Activated T-helper 17 cell treated with anti-CD3 and anti-CD28 coated beads, Interleukin-2, amount 50 U/mL, for 72 hours (primary cell): Measurements from ENCODE around the gene TNFAIP8. TPM values are rescaled to one million over a fixed set of nuclear protein-coding genes. Genes with fewer than 3 reads are reported as not detected.
A peak's percentile ranks its signal among the peaks of the same experiment; 100 is the strongest.

Source experiments
- ATAC-seq: fragments of 150-1000 bp; cut with Tn5 transposase; replicated peaks from 2 replicates; pipeline ENCODE4 v1.10.0; 2021; ENCODE audit warnings: mild to moderate bottlenecking, moderate library complexity
- H3K27ac Mint-ChIP-seq: one replicate; pipeline ENCODE4 v1.8.0; 2022; ENCODE audit warnings: mixed read lengths
- H3K27me3 Mint-ChIP-seq: one replicate; pipeline ENCODE4 v1.8.0; 2022; ENCODE audit warnings: mixed read lengths
- H3K36me3 Mint-ChIP-seq: one replicate; pipeline ENCODE4 v1.8.0; 2022; ENCODE audit warnings: low read depth, mild to moderate bottlenecking, mixed read lengths
- H3K4me1 Mint-ChIP-seq: one replicate; pipeline ENCODE4 v1.8.0; 2022; ENCODE audit warnings: mixed read lengths
- H3K4me3 Mint-ChIP-seq: one replicate; pipeline ENCODE4 v1.8.0; 2022; ENCODE audit warnings: mild to moderate bottlenecking, mixed read lengths
- H3K9me3 Mint-ChIP-seq: one replicate; pipeline ENCODE4 v1.8.0; 2022; ENCODE audit warnings: mixed read lengths
- total RNA-seq, 2 donors: library from RNA; stranded (reverse); gene quantifications; one replicate each; pipeline ENCODE4 v1.2.3, GENCODE V29; 2022

The TNFAIP8 gene
- total RNA-seq, 2 donors from 2014 or later: 129 to 170 TPM

DNA sequence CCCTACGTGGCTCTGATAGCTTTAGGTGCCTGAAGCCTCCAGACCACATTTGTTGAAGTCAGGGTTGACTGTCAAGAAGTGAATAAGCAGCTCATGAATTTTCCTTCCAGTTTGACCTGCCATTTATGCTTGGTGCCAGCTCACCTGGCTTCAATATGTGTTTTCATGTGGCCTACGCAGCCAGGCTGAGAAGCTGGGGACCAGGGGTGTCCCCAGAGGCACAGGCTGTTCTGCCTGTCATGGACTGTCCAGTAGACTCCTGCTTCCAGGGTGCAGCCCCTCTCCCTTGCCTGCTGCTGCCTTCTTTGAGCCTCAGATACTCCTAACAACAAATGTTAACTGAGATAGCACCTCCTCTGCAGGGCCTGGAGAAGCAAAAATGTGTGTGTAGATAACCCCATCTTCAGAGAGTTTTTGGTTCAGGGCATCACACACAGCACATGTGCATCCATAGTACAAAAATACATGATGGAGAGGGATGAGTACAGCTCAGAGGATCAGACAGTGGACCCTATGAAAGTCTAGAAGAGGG lies 5.8 kb downstream of the TNFAIP8 start:
- Mint-ChIP-seq H3K27me3 (no peaks in the 10 kb centered on the region), H3K4me3 (peak overlapping the region; percentile 85), H3K4me1 (peaks cover 73% of the 10 kb centered on the region), H3K9me3 (no peaks in the 10 kb centered on the region), H3K36me3 (peaks cover 100% of the 10 kb centered on the region), H3K27ac (peak overlapping the region; percentile 92)
- peak; percentile 3 for ATAC-seq

DNA sequence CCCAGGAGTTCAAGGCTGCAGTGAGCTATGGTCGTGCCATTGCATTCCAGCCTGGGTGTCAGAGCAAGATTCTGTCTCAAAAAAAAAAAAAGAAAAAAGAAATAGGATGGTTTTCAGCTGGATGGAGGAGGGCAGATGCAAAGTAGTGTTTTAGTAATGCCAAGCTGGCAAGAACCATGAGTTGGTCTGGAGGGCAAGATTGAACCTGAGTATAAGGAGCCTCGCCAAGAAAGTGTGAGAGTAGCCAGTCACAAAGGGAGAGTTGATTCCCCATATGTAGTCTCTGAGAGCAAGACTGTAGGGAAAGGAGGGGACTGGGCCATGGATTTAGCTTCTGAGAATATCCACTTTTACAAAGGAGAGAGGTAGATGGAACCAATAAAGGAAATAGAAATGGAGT lies 6.9 kb downstream of the TNFAIP8 start:
- no peaks in the 10 kb centered on the region for H3K27me3 Mint-ChIP-seq
- H3K9me3 Mint-ChIP-seq: no peaks in the 10 kb centered on the region
- peak overlapping the region; percentile 85 for H3K4me3 Mint-ChIP-seq
- ATAC-seq: no peak
- H3K4me1 Mint-ChIP-seq: peaks cover 82% of the 10 kb centered on the region
- peak overlapping the region; percentile 92 for H3K27ac Mint-ChIP-seq
- peaks cover 100% of the 10 kb centered on the region for H3K36me3 Mint-ChIP-seq

DNA sequence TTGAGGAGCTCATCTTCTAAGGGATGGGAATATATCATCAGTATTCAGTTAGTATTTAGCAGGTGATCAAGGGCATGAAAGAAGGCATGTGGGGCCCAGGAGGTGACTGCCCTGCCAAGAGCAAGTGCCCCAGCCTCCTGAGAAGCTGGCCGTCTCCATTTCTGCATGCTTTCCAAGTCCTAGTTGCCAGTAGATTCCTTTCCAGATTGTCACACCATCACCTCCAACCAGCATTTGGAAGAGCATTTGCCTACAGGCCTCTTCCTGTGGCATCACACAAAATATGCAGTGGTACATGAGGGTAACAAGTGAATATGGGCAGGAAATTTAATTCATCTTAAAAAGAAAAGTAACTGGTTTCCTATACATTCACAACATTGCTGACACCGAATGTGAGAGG lies 7.5 kb downstream of the TNFAIP8 start:
- peaks cover 87% of the 10 kb centered on the region for H3K4me1 Mint-ChIP-seq
- no peak for ATAC-seq
- H3K9me3 Mint-ChIP-seq: no peaks in the 10 kb centered on the region
- peak overlapping the region; percentile 85 for H3K4me3 Mint-ChIP-seq
- H3K36me3 Mint-ChIP-seq: peaks cover 100% of the 10 kb centered on the region
- H3K27ac Mint-ChIP-seq: peak overlapping the region; percentile 92
- no peaks in the 10 kb centered on the region for H3K27me3 Mint-ChIP-seq

DNA sequence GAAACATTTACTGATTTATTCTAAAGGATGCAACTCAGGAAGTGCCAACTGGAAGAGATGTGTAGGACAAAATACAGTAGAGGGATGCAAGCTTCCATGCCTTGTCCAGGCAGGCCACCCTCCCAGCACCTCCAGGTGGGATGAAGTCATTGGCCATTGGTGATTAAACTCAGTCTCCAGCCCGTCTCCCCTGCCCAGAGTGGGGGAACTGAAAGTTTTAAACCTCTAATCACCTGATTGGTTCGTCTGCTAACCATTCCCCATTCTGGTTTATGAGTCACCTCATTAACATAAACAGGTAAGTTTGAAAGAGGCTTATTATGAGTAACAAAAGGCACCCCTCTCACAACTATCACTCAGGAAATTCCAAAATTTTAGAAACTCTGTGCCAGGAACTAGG lies 8.1 kb downstream of the TNFAIP8 start:
- Mint-ChIP-seq H3K4me1 (peaks cover 87% of the 10 kb centered on the region), H3K9me3 (no peaks in the 10 kb centered on the region), H3K27me3 (no peaks in the 10 kb centered on the region), H3K27ac (peak overlapping the region; percentile 92), H3K36me3 (peaks cover 100% of the 10 kb centered on the region), H3K4me3 (peak overlapping the region; percentile 85)
- ATAC-seq: peak; percentile 20

DNA sequence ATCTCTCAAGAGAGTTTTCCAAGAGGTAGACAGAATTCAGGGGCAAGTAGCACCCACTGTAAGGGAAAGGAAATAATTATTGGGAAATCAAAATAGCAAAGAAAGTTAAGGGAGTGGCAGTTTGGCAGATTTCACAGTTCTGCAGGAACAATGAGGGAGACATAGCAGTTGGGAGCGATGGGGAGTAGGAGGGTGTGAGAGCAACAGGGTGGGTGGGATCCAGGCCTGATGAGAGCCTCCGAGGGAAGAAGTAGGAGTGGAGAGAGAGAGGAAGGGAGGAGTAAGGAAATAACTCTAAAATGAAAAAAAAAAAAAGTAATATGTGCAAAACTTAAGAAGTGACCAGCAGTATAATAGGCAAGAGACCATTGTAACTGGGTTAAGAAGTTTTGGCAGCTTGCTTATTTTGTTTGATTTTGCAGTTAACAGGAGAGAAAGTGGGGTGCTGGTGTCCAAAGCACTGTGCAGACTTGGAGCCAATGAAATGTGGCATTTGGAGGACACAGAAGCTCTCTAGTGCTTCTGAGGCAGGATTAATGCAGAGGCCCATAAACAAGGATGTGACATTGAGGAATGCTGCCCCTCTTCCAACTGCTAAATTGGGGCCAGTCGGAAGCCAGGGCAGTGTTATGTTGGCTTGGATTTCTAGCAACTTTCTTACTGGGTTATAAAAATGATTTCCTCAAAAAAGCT lies 10.2 kb downstream of the TNFAIP8 start:
- H3K36me3 Mint-ChIP-seq: peaks cover 100% of the 10 kb centered on the region
- ATAC-seq: no peak
- H3K4me3 Mint-ChIP-seq: peak overlapping the region; percentile 85
- H3K27me3 Mint-ChIP-seq: no peaks in the 10 kb centered on the region
- peak overlapping the region; percentile 88 for H3K27ac Mint-ChIP-seq
- peaks cover 72% of the 10 kb centered on the region for H3K4me1 Mint-ChIP-seq
- H3K9me3 Mint-ChIP-seq: no peaks in the 10 kb centered on the region

DNA sequence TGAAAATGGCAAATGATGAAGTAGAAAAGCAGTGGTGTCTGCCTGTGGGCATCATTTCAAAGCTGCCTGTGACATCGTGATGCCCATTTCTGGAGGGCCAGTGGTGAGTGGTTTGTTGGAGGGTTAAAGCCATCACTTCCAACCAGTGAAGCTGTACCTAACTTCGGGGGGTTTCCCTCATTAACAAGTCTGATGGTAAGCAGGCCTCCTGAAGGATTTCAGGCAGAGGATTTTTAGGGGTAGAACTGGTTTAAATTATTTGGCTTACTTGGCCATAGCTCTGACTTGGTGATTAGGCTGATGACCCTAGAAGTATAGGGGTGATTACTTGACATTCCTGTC lies 10.7 kb downstream of the TNFAIP8 start:
- Mint-ChIP-seq H3K4me3 (peak overlapping the region; percentile 85), H3K9me3 (no peaks in the 10 kb centered on the region), H3K4me1 (peaks cover 67% of the 10 kb centered on the region), H3K27me3 (no peaks in the 10 kb centered on the region), H3K27ac (peak overlapping the region; percentile 88), H3K36me3 (peaks cover 100% of the 10 kb centered on the region)
- peak; percentile 44 for ATAC-seq

DNA sequence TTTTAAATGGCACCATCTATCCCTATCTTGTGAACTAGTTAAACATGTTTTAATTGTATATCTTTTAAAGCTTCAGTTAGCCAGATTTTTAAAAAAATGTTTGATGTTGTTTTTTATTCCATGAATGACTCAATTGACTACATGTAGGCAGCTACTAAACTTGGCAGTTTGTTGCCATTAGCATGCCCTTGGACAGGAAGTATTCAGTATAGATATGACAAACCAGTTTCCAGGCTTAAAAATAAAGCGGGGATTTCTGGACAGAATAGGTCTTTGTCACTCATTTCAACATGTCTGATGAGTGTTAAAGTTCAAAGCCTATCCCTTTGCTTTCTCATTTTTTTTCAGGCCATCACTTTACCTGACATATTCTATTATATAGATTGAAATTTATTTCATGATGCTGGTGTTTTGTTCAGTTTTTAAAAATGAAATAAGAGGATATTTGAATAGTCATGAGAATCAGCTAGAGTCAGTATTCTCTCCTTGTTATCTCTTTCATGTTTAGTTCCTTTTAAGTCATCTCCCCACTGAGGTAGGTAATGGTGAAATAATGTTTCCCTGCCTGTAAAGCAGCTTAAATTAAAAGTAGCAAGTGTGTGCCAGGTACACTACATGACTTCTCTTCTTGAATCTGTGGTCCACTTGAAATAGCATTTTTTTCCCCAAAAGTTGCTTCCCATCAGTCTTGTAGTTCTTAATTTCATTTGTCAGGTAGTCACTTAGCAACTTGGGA lies 11.9 kb downstream of the TNFAIP8 start:
- Mint-ChIP-seq H3K36me3 (peaks cover 95% of the 10 kb centered on the region), H3K9me3 (no peaks in the 10 kb centered on the region), H3K4me1 (peaks cover 57% of the 10 kb centered on the region), H3K27me3 (no peaks in the 10 kb centered on the region), H3K27ac (peak overlapping the region; percentile 88), H3K4me3 (peak overlapping the region; percentile 85)
- peak; percentile 77 for ATAC-seq

DNA sequence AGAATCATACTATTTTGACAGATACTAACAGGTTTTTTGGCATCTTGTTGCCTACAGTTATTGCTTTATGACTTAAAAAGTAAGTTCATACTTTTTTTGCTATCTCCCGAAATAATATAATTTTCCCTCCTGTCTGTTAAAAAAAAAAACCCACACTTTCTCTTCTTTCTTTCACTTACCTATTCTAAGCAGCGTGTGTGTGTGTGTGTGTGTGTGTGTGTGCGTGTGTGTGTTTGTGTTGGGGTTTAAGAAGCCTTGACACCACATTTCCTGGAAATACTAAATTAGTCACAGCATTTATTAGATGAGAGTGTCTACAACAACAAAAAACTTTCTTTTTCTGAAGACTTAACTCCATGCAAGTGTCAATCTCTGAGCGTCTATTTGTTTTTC lies 12.4 kb downstream of the TNFAIP8 start:
- Mint-ChIP-seq H3K4me3 (peak overlapping the region; percentile 85), H3K27ac (peak overlapping the region; percentile 88), H3K4me1 (peaks cover 56% of the 10 kb centered on the region), H3K27me3 (no peaks in the 10 kb centered on the region), H3K36me3 (peaks cover 95% of the 10 kb centered on the region), H3K9me3 (no peaks in the 10 kb centered on the region)
- ATAC-seq: peak; percentile 27

DNA sequence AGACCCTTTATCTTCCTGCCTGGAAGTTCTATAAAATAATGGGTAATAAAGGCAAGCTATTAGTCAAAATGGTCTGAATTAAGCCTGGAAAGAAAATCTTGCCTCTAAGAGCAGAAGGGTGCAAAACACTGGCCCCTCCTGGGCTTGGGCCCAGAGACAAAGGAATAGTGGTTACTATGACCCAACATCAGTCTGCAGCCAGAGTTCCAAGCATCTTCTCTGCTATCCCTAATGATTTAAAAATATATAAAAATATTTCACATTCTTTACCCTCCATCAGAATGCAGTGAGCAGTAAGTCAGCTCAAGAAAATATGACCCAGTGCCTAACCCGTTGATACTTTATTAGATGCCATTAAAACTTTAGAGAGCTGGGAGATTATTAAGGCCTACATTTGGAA lies 14.7 kb downstream of the TNFAIP8 start:
- Mint-ChIP-seq H3K27ac (peak overlapping the region; percentile 88), H3K4me1 (peaks cover 55% of the 10 kb centered on the region), H3K36me3 (peaks cover 94% of the 10 kb centered on the region), H3K9me3 (no peaks in the 10 kb centered on the region), H3K27me3 (no peaks in the 10 kb centered on the region), H3K4me3 (peak overlapping the region; percentile 85)
- no peak for ATAC-seq

DNA sequence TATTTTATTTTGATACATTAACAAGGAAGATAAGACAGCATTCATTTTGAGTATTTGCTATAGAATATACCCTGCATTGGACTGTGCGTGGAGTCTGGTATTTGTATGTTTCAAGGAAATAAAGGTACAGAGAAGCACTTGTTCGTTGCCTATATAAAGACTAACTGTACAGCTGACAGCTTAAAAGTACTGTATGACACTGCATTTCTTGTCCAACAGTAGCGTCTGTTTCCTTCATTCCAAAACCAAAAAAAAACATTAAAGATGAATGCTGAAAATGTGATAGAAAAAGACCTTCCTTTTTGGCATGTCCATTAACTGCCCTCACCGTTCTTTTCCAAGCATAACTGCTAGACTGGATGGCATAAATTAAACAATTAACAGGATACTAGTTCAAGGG lies 15.3 kb downstream of the TNFAIP8 start:
- no peak for ATAC-seq
- Mint-ChIP-seq H3K36me3 (peaks cover 94% of the 10 kb centered on the region), H3K27ac (peak overlapping the region; percentile 88), H3K4me1 (peaks cover 48% of the 10 kb centered on the region), H3K9me3 (no peaks in the 10 kb centered on the region), H3K27me3 (no peaks in the 10 kb centered on the region), H3K4me3 (peak overlapping the region; percentile 85)

DNA sequence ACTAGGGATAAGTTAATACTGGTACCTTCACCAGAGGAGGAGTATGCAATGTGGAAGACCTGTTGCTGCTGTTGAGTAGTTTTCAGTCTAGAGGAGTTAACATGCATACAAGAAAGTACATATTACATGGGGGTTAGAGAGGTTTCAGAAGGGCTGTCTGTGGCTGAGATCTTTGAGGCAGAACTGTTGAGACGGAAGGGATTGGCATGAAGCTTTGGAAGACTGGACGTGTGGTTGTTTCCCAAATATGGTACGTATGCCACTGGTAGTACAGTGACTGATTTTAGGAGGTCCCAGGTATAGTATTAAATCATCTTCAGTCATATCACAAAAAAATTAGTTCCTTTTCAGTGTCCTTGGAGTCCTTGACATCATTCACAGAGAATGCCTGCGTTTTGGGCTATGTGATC lies 17.6 kb downstream of the TNFAIP8 start:
- Mint-ChIP-seq H3K36me3 (peaks cover 94% of the 10 kb centered on the region), H3K4me3 (peak overlapping the region; percentile 36), H3K27ac (peak overlapping the region; percentile 58), H3K9me3 (no peaks in the 10 kb centered on the region), H3K4me1 (peaks cover 48% of the 10 kb centered on the region), H3K27me3 (no peaks in the 10 kb centered on the region)
- peak; percentile 25 for ATAC-seq

DNA sequence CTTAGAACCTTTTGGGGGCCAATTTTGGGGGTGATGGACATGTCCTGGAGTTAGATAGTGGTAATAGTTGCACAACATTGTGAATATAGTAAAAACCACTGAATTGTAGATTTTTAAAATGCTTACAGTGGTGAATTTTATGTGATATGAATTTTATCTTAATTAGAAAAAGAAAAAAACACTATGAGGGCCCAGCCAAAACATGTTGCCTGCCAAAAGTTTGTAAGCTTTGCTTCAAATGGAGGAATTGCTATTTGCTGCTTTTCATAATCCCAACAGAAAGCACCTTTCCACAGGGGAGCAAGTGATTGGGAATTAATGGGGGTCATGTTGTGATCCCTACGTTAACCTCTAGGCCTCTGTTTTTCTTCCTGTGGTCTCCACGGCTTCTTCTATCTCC lies 19.1 kb downstream of the TNFAIP8 start:
- ATAC-seq: no peak
- H3K27me3 Mint-ChIP-seq: no peaks in the 10 kb centered on the region
- H3K4me3 Mint-ChIP-seq: no peak overlapping the region
- H3K9me3 Mint-ChIP-seq: no peaks in the 10 kb centered on the region
- H3K36me3 Mint-ChIP-seq: peaks cover 94% of the 10 kb centered on the region
- H3K27ac Mint-ChIP-seq: peak overlapping the region; percentile 73
- peaks cover 48% of the 10 kb centered on the region for H3K4me1 Mint-ChIP-seq

DNA sequence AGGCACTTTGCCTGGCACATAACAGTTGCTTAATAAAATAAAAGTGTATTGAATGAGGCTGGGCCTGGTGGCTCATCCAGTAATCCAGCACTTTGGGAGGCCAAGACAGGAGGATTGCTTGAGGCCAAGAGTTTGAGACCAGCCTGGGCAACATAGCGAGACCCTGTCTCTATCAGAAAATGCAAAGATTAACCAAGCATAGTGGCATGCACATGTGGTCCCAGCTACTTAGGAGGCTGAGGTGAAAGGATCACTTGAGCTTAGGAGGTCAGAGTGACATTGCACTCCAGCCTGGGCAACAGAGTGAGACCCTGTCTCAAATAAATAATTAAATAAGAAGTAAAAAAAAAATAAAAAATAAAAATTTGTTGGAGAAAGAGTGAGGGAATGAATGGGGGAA lies 21.2 kb downstream of the TNFAIP8 start:
- peaks cover 94% of the 10 kb centered on the region for H3K36me3 Mint-ChIP-seq
- H3K9me3 Mint-ChIP-seq: no peaks in the 10 kb centered on the region
- H3K4me3 Mint-ChIP-seq: peak overlapping the region; percentile 42
- ATAC-seq: no peak
- peak overlapping the region; percentile 57 for H3K27ac Mint-ChIP-seq
- H3K4me1 Mint-ChIP-seq: peaks cover 55% of the 10 kb centered on the region
- H3K27me3 Mint-ChIP-seq: no peaks in the 10 kb centered on the region

DNA sequence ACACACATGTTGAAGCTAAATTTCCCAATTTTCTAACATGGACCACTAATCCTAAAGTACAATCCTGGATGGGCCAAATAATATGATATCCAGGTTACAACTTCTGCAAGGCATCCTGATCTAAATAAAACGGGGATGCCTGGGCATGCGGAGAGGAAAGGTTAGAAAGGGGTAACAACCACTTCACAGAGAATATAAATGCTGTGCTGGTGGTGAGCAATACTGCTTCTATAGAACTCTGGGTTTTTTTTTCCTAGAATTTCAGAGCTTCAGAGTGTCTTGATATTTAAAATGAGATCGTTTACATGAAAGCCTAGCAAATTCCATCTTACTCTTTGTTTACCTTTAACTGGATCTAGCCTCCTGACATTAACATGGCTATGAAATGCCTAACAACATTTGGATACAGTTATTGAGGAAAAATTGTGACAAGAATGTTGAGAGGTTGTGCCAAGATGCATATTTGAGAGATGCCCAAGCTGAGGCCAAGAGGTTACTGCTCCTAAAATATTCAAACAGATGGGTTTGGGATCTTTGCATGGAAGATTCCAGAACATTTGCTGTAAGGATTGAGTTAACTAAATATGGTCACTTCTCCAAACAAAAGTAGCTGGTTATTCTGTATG lies 22.4 kb downstream of the TNFAIP8 start:
- no peak for ATAC-seq
- H3K27me3 Mint-ChIP-seq: no peaks in the 10 kb centered on the region
- peaks cover 99% of the 10 kb centered on the region for H3K36me3 Mint-ChIP-seq
- H3K4me1 Mint-ChIP-seq: peaks cover 58% of the 10 kb centered on the region
- H3K9me3 Mint-ChIP-seq: no peaks in the 10 kb centered on the region
- H3K4me3 Mint-ChIP-seq: peak overlapping the region; percentile 42
- H3K27ac Mint-ChIP-seq: peak overlapping the region; percentile 57
